Measurements from ENCODE around the gene DSTN. TPM values are rescaled to one million over a fixed set of nuclear protein-coding genes. Genes with fewer than 3 reads are reported as not detected.

Gene DSTN
- total RNA-seq, 1 donor, result 20.2 TPM

DNA sequence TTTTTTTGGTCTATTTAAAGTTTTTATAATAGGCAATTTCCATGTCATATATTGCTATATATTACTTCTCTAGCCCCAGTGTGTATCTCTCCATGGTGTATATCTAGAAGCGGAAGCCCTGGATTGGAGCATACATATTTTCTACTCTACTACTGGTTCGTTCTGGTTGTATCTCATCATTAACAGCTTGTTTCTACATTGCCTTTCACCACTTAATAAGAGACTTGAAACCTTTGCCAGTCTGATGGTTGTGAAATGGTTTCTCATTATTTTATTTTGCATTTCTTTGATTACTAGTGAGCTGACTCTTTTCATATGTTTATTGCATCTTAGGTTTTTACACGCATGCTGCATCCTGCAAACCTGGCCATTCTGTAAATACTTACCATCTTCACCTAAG is 3.6 kb downstream of the DSTN start:
- DNase-seq (ENCODE audit: low read depth in 2 of 3, low spot score in 2 of 3), result no peak

DNA sequence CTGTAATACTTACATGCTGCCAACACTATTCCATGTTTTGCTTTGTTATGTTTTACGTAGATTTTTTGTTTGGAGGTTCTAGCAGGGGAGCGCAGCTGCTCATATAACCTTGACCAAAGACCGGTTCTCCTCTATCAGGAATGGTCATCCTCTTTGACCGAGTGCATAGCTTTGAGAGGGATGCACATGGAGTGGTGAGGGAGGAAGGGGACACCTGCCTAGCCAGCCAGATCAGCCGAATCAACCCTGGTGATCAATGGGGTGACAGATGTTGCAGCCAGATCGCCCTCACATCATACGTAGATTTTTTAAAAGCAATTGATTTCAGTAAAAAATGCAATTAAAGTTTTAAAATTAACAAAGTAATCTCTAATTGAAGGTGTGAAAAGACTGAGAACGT is 6.3 kb downstream of the DSTN start:
- no peak for DNase-seq (ENCODE audit: low read depth in 2 of 3, low spot score in 2 of 3)

DNA sequence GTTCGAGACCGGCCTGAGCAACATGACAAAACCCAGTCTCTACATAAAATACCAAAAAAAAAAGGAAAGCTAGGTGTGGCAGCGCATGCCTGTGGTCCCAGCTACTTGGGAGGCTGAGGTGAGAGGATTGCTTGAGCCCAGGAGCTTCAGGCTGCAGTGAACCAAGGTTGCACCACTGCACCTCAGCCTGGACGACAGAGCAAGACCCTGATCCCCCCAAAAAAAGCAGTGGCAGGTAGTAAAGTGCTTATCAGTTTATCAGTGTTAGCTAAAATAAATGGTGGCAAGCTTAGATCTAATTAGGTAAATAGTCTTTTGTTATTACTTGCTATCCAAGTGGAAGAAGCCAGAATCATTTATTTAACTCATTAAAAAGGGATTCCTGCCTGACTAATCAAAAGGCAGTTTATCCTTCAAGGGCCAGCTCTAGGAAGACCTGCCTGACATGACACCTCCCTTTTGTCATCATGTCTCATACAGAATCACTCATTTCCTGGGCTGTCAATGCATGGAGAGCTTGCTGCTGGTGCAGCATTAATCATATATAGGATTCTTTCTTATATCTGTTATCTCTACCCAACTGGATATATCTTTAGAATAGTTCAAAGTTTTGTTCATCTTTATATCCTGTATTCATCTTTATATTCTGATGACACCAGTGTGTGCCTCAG is 9.6 kb downstream of the DSTN start:
- no peak for DNase-seq (ENCODE audit: low read depth in 2 of 3, low spot score in 2 of 3)

DNA sequence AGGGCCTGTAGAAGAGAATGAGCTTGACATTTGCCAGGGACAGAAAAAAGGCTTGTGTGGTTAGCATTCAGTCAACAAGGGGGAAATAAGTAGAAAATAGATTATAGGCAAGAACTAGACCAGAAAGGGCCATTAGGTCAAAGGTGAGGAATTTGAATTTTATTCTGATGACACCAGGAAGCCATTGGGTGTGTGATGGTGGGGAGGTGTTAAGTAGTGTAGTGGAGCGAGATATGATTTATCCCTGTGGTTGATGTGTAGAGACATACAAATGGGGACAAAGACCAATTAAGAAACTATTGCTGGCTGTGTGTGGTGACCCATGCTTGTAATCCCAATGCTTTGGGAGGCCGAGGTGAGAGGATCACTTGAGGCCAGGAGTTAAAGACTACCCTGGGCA is 11.0 kb downstream of the DSTN start:
- no peak for DNase-seq (ENCODE audit: low read depth in 2 of 3, low spot score in 2 of 3)

DNA sequence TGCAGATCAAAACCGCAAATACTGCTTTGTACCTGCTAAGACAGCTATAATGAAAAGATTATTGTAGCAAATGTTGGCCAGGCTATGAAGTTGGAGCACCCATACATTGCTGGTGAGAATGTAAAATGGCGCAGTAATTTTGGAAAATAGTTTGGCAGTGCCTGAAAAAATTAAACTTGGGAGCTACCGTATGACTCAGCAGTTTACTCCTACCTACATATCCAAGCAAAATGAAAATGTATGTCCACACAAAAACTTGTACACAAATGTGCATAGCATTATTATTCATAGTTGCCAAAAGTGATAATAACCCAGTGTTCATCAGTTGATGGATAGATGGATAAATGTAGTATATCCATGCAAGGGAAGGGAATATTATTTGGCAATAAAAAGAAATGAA is 13.3 kb downstream of the DSTN start:
- no peak for DNase-seq (ENCODE audit: low read depth in 2 of 3, low spot score in 2 of 3)

DNA sequence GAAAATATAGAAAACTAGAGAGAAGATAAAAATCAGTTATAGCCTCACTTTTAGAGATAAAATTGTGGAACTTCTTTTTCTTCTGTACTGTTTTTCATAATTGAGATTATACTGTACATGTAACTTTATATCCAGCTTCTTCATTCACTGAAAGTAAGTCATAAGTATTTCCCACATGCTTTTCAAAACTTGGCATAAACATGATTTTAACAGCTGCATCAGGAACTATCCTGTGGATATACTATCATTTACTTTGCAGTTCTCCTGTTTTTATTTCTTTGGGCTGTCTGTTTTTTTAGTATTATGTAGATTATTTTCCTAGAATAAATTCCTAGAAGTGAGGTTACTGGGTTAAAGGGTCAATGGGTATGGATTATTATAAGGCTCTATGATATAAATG is 14.8 kb downstream of the DSTN start:
- DNase-seq (ENCODE audit: low read depth in 2 of 3, low spot score in 2 of 3), result no peak

DNA sequence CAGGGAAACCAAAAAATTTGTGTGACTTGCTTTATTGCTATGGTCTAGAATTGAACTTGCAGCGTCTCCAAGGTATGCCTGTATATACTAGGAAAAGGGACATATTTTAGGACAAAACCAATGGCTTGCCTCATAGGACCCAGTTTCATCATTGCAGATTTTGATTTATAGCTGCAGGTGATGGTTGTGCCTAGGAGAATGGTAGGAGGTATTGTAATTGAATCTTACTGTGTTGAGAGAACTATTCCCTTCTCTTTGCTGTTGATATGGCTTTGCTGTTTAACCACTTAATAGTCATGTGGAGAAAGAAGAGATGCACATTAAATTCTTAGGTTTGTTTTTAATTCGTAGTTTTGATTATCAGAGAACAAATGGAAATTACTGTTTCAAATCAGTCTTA is 16.4 kb downstream of the DSTN start:
- no peak for DNase-seq (ENCODE audit: low read depth in 2 of 3, low spot score in 2 of 3)

DNA sequence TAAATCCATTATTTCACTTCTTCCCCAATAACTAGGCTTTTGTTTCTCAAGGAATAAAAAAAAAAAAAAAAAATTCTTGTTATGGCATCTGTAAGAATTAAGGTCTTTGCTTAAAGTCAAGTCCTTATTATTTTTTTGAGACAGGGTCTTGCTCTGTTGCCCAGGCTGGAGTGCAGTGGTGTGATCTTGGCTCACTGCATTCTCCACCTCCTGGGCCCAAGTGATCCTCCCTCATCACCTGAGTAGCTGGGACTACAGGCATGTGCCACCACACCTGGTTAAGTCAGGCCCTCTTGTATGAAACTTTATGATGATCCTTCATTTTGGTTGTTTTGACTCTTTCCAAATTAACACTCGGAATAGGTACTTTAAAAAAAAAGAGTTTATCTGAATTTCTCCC is 17.3 kb downstream of the DSTN start:
- no peak for DNase-seq (ENCODE audit: low read depth in 2 of 3, low spot score in 2 of 3)

DNA sequence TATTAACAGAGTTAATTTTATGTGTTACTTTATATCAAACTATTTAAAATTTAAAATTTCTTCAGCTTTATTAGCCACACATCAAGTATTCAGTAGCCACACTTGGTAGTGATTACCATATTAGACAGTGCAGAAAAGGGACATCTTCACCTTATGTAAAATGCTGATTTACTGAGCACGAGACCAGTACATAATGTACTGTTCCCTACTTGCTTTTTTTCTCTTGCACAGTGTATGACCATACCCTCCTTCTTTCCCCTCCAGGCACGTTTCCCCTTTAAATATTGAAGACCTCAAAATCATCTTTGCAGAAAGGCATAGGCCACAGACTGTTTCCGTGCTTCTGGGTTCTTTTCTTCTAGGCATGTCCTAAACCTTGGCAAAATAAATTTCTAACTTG is 17.9 kb downstream of the DSTN start:
- no peak for DNase-seq (ENCODE audit: low read depth in 2 of 3, low spot score in 2 of 3)

DNA sequence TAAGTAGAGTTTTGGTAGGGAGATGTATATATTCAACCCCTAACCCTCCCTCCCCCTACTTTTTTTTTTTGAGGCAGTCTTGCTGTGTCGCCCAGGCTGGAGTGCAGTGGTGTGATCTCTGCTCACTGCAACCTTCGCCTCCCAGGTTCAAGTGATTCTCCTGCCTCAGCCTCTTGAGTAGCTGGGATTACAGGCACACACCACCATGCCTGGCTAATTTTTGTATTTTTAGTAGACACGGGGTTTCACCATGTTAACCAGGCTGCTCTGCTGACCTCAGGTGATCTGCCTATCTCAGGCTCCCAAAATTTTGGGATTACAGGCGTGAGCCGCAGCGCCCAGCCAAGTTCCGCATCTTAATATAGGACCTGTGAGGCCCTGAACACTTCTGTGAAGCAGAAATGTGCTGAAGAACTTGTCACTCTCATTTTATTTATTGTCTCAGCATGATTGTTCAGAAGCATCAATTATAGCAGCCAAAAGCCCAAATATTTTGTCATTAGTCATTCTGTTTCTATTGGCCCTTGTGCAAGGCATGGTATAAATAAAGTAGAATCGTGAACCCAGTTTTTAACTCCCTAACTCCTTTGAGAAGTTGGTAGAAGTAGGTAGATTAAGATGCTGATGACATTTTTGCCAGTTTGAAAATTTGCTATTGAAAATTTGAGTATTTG is 19.4 kb downstream of the DSTN start:
- DNase-seq (ENCODE audit: low read depth in 2 of 3, low spot score in 2 of 3), result no peak

DNA sequence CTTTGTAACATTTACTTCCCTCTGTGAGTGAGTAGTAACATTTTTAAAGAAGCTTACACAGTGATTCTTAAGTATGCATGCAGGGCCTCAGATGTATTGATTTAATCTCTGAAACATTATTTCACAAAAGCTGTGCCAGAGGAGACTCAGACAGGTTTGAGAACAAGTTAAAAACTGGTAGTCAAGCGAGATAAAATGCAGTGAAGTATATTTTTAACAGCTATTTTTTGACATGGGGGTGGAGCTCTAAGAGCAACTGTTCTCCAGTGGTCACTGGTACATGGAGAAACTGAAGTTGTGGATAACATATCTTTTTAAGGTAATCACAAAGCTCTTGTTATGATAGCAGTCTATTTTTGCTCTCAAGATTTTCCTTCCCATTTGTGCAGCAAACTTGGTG is 20.4 kb downstream of the DSTN start:
- DNase-seq (ENCODE audit: low read depth in 2 of 3, low spot score in 2 of 3), result no peak

DNA sequence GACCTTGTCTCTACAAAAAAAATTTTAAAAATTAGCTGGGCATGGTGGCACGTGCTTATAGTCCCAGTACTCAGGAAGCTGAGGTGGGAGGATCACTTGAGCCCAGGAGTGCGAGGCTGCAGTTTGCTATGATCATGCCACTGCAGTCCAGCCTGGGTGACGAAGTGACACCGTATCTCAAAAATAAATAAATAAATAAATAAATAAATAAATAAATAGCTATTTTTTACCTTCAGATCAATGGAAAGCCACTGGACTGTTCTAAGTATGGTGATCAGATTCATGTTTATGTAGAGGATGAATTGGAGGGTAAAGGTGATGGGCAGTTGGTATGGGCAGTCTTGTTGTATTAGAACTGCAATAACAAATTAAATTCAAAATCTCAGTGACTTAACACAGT is 24.0 kb downstream of the DSTN start:
- no peak for DNase-seq (ENCODE audit: low read depth in 2 of 3, low spot score in 2 of 3)

DNA sequence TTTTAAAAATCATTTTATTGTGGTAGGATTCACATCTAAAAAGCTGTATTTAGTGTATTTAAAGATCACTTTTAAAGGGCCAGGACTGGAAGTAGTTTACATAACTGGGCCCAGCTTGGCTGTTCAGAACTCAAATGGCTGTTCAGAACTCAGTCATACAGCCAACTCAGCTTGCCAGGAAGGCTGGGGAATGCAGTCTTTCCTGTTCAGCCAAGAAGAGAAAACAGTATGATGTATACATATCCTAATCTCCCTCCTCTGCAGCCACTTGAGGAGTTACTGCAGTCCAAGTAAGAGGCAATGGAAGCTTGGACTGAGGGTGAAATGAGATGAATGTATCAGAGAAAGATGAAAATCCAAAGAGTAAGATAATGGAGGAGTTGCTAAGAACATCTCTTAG is 24.6 kb downstream of the DSTN start:
- no peak for DNase-seq (ENCODE audit: low read depth in 2 of 3, low spot score in 2 of 3)

DNA sequence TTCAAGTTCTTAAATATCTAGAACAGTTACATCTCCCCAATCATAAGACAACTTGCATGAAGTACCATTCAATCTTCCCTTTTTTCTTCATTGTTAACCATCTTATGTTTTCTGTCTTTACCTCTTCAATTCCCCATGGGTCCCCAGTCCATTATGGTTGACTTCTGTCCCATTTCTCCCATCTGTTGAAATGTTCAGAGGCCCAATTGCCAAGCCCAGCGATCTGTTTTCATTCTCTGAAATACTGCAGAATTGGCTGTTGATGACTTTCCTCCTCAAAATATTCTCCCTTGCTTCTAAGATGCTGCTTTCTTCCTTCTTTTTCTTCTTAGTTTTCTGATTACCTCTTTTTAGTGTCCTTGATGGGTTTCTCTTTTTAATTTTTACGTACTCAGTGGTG is 26.0 kb downstream of the DSTN start:
- DNase-seq (ENCODE audit: low read depth in 2 of 3, low spot score in 2 of 3), result no peak

DNA sequence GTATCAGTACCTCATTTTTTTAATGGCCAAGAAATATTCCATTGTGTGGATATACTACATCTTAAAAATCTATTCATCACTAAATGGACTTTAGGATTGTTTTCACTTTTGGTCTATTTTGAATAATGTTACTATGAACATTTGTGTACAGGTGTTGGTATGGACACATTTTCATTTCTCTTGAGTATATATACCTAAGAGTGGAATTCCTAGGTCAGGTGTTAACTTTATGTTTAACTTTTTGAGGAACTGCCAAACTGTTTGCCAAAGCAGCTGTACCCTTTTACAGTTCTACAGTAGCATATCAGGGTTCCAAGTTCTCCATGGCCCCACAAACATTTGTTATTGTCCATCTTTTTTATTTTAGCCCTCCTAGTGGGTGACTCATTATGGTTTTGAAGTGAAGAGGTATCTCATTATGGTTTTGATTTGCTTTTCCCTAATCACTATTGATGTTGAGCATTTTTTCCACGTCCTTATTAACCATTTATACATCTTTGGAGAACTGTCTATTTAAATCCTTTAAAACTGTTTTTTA is 28.2 kb downstream of the DSTN start:
- DNase-seq (ENCODE audit: low read depth in 2 of 3, low spot score in 2 of 3), result no peak

DNA sequence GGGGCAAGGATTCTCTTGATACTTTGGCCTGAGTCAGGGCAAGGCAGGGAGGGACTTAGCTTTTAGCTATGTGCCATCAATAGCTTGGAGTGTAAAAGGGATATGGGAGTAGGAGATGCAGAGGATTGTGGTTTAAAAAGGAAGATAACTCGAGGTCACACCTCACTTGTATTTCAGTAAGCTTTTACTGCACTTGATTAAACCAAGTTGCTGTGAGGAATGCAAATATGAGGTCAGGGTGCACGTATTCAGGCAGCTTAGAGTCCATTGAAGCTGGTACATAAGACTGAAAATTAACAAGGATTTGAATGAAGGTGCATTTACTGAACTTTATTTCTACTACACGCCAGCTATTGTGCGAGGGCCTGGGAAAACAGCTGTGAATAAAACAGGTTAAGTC is 32.1 kb downstream of the DSTN start:
- DNase-seq (ENCODE audit: low read depth in 2 of 3, low spot score in 2 of 3), result no peak

DNA sequence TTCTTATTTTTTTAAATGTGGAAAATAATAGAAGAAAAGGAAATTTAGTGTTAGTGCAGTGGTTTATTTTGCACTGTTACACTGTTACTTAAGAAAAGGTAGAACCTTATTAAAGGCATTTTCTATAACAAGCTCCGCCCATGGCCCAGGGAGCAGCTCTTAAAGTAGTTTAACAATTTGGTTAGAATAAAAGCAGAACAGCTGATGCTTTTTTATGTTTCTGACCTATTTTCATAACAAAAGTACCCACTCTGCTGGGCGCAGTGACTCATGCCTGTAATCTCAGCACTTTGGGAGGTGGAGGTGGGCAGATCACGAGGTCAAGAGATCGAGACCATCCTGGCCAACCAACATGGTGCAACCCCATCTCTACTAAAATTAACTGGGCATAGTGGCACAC is 32.6 kb downstream of the DSTN start:
- no peak for DNase-seq (ENCODE audit: low read depth in 2 of 3, low spot score in 2 of 3)

DNA sequence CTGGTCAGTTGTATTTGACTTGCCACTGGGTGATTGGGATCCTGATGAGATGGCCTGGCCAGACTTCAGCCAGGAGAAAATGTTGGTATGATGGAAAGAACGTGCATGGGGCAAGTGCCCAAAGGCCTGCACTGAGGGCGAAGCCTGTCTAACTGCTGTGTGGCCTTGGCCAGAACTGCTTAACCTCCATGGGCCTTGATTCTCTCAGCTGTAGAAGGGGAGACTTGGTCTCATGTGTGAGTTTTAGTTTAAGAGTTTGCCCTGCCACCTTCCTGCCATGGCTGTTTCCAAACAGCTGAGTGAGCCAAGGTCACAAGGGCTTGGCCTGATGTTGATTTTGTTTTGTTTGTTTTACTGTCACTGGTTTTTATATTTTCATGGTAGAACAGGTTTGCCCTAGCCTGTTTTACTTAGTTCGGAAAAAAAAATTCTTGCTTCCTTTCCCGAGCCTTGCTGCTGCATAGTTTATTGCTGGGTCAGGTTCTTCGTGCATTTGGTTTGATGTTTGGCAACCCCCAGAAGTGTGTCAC is 35.3 kb downstream of the DSTN start:
- DNase-seq (ENCODE audit: low read depth in 2 of 3, low spot score in 2 of 3), result no peak

DNA sequence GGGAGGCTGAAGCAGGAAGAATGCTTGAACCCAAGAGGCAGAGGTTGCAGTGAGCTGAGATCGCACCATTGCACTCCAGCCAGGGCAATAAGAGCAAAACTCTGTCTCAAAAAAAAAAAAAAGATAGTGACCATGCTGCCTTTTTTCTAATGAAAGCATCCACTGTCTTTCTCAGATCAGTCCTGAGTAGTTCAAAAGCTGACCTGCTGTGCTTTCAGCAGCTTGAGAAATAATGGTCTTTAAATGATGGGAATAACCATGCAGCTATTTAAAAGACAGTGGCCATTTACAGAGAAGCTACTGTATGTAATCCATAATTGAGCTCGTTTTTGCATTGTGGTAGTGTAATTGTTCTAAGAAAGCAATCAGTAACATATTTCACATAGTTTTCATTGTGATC is 36.1 kb downstream of the DSTN start:
- DNase-seq (ENCODE audit: low read depth in 2 of 3, low spot score in 2 of 3), result no peak

DNA sequence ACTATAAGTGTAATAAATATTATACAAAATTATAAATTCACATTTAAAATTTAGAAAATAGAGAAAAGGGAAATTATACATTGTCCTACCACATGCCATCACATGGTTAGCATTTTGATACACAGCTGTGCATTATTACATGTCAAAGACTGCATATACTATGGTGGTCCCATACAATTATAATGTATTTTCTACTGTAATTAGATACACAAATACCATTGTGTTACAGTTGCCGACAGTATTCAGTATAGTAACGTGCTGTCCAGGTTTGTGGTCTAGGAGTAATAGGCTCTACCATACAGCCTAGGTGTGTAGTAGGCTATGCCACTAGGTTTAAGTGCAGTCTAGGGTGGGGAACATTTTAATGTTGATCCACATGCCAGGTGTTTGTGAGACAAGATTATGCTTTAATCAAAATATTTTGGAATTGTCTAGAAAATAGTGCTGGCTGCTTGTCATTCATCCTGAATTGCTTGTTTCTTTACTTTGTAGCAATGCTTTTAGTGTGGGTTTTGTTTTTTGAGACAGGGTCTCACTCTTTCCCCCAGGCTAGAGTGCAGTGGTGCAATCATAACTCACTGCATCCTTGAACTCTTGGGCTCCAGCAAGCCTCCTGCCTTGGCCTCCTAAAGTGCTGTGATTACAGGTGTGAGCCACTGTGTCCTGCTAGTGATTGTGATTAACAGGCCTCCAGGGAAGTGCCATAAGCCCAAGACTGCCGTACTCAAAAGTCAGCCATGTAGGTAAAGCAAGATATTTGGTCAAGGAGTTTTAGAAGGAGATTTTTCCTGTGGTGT is 39.0 kb downstream of the DSTN start:
- no peak for DNase-seq (ENCODE audit: low read depth in 2 of 3, low spot score in 2 of 3)

DNA sequence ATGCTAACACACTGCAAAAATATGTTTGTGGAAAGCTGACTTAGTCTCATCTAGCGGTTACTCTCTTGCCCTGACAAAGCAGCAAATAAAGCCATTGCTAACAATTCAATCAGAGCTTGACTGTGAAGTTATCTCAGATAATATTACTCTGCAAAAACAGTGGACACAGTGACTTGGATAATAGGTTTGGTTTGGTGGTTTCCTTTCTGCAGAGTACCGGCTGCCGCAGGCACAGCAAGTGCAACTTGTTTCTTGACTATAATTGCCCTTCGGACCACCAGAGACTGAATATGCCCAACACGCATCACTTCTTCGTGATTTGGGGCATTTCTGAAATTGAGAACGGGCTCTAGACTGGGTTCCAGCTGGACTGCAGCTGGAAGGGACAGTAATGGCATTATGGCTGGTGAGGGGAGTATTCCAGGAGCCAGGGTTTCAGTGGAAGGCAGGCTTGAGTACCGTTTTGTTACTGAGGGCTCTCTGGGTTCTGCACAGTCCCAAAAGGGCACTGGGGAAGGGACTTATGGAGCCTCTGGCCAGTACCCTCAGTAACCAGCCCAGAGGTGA is 40.0 kb downstream of the DSTN start:
- peak in 1 of 3 donors; percentile 51 for DNase-seq (ENCODE audit: low read depth in 2 of 3, low spot score in 2 of 3)

All from hematopoietic multipotent progenitor cell (in vitro differentiated cells).